ENCODE measurements around the gene DOCK1.
"Not testable (repeated sequence)": the region's sequence is repeated elsewhere in the genome, so short reads cannot be mapped to it uniquely, and the experiment has no call there.

Gene DOCK1

GRCh38 chr10:126926568-126926967, 21.3 kb downstream of the DOCK1 start:
- no peak for DNase-seq (ENCODE audit: low spot score)

- no peak for DNase-seq (ENCODE audit: low spot score)
Measured at GRCh38 chr10:126927799-126928198, 22.6 kb downstream of the DOCK1 start.

- no peak for DNase-seq (ENCODE audit: low spot score)
Measured at GRCh38 chr10:126928274-126928673, 23.0 kb downstream of the DOCK1 start.

- no peak for DNase-seq (ENCODE audit: low spot score)
Measured at GRCh38 chr10:126929391-126929790, 24.2 kb downstream of the DOCK1 start.

GRCh38 chr10:126930131-126930882, 25.1 kb downstream of the DOCK1 start:
- DNase-seq (ENCODE audit: low spot score): no peak

GRCh38 chr10:126930883-126931503, 25.8 kb downstream of the DOCK1 start:
- no peak for DNase-seq (ENCODE audit: low spot score)

- no peak for DNase-seq (ENCODE audit: low spot score)
Measured at GRCh38 chr10:126931544-126931943, 26.3 kb downstream of the DOCK1 start.

- DNase-seq (ENCODE audit: low spot score): no peak
Measured at GRCh38 chr10:126932516-126932915, 27.3 kb downstream of the DOCK1 start.

GRCh38 chr10:126933116-126933515, 27.9 kb downstream of the DOCK1 start:
- DNase-seq (ENCODE audit: low spot score): no peak

- DNase-seq (ENCODE audit: low spot score): no peak
Measured at GRCh38 chr10:126935263-126935946, 30.2 kb downstream of the DOCK1 start.

GRCh38 chr10:126937026-126937425, 31.8 kb downstream of the DOCK1 start:
- DNase-seq (ENCODE audit: low spot score): no peak

GRCh38 chr10:126938121-126938520, 32.9 kb downstream of the DOCK1 start:
- not testable (repeated sequence) for DNase-seq (ENCODE audit: low spot score)

GRCh38 chr10:126939706-126940105, 34.5 kb downstream of the DOCK1 start:
- DNase-seq (ENCODE audit: low spot score): no peak

GRCh38 chr10:126940670-126941310, 35.6 kb downstream of the DOCK1 start:
- DNase-seq (ENCODE audit: low spot score): no peak

GRCh38 chr10:126944191-126944590, 39.0 kb downstream of the DOCK1 start:
- no peak for DNase-seq (ENCODE audit: low spot score)

- no peak for DNase-seq (ENCODE audit: low spot score)
Measured at GRCh38 chr10:126945351-126946030, 40.3 kb downstream of the DOCK1 start.

- no peak for DNase-seq (ENCODE audit: low spot score)
Measured at GRCh38 chr10:126946746-126947145, 41.5 kb downstream of the DOCK1 start.

- no peak for DNase-seq (ENCODE audit: low spot score)
Measured at GRCh38 chr10:126948355-126949160, 43.3 kb downstream of the DOCK1 start.

- DNase-seq (ENCODE audit: low spot score): no peak
Measured at GRCh38 chr10:126949161-126949503, 43.9 kb downstream of the DOCK1 start.

- no peak for DNase-seq (ENCODE audit: low spot score)
Measured at GRCh38 chr10:126950401-126951105, 45.3 kb downstream of the DOCK1 start.

GRCh38 chr10:126953886-126954285, 48.7 kb downstream of the DOCK1 start:
- DNase-seq (ENCODE audit: low spot score): no peak
